Neural crest cell (in vitro differentiated cells): ENCODE measurements around the gene GATA2. TPM values are rescaled to one million over a fixed set of nuclear protein-coding genes. Genes with fewer than 3 reads are reported as not detected.

Source experiments
- DNase-seq: peaks from one replicate; pipeline ENCODE4 v3.0.0; 2021; ENCODE audit warnings: low read depth, mixed read lengths, low spot score
- H3K27ac Mint-ChIP-seq: one replicate; pipeline ENCODE4 v1.8.0; 2021; ENCODE audit warnings: mild to moderate bottlenecking, mixed read lengths; ENCODE audit not compliant: unreplicated experiment
- H3K27me3 Mint-ChIP-seq: 2 replicates; pipeline ENCODE4 v1.8.0; 2021; ENCODE audit warnings: low read depth, mild to moderate bottlenecking, mixed read lengths
- H3K36me3 Mint-ChIP-seq: 2 replicates; pipeline ENCODE4 v1.8.0; 2021; ENCODE audit warnings: low read depth, mild to moderate bottlenecking, mixed read lengths
- H3K4me1 Mint-ChIP-seq: 2 replicates; pipeline ENCODE4 v1.8.0; 2021; ENCODE audit warnings: mixed read lengths
- H3K4me3 Mint-ChIP-seq: one replicate; pipeline ENCODE4 v1.8.0; 2021; ENCODE audit warnings: mild to moderate bottlenecking, mixed read lengths
- H3K9me3 Mint-ChIP-seq: 2 replicates; pipeline ENCODE4 v1.8.0; 2021; ENCODE audit warnings: mixed read lengths
- total RNA-seq: library from RNA; stranded (reverse); gene quantifications from 2 replicates; pipeline ENCODE4 v1.2.1, GENCODE V29; 2021
- TF ChIP-seq, protein P1 (sequence below): fragments of 200-600 bp; sonication (generic); conservative IDR thresholded peaks from 2 replicates; pipeline ENCODE4 v1.5.0; 2021; ENCODE audit warnings: antibody characterized with exemption, mild to moderate bottlenecking

GATA2 gene
- total RNA-seq, 1 donor from 2014 or later, result 0.30 TPM

DNA sequence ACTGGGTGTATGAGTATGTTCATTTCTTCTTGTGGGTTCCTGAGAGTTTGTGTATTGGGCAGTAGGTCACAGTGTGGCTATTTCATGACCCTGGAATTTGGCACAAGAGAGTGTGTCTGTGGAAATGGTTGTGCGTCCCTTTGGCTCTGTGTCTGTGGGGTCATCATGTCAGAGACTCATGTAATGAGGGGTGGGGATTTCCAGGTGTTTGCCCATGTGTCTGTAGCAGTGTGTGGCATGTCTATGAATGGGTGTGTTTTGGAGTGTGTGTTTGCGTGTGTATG is 1.3 kb upstream of the GATA2 start:
- H3K27ac Mint-ChIP-seq, result no peak overlapping the region
- H3K27me3 Mint-ChIP-seq, result peaks cover 97% of the 10 kb centered on the region
- H3K9me3 Mint-ChIP-seq, result no peaks in the 10 kb centered on the region
- no peak for DNase-seq
- TF ChIP-seq, protein P1, sequence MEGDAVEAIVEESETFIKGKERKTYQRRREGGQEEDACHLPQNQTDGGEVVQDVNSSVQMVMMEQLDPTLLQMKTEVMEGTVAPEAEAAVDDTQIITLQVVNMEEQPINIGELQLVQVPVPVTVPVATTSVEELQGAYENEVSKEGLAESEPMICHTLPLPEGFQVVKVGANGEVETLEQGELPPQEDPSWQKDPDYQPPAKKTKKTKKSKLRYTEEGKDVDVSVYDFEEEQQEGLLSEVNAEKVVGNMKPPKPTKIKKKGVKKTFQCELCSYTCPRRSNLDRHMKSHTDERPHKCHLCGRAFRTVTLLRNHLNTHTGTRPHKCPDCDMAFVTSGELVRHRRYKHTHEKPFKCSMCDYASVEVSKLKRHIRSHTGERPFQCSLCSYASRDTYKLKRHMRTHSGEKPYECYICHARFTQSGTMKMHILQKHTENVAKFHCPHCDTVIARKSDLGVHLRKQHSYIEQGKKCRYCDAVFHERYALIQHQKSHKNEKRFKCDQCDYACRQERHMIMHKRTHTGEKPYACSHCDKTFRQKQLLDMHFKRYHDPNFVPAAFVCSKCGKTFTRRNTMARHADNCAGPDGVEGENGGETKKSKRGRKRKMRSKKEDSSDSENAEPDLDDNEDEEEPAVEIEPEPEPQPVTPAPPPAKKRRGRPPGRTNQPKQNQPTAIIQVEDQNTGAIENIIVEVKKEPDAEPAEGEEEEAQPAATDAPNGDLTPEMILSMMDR, result no peak
- peaks cover 16% of the 10 kb centered on the region for H3K4me1 Mint-ChIP-seq
- H3K36me3 Mint-ChIP-seq, result peaks cover 3% of the 10 kb centered on the region
- H3K4me3 Mint-ChIP-seq, result peak overlapping the region; percentile 28

DNA sequence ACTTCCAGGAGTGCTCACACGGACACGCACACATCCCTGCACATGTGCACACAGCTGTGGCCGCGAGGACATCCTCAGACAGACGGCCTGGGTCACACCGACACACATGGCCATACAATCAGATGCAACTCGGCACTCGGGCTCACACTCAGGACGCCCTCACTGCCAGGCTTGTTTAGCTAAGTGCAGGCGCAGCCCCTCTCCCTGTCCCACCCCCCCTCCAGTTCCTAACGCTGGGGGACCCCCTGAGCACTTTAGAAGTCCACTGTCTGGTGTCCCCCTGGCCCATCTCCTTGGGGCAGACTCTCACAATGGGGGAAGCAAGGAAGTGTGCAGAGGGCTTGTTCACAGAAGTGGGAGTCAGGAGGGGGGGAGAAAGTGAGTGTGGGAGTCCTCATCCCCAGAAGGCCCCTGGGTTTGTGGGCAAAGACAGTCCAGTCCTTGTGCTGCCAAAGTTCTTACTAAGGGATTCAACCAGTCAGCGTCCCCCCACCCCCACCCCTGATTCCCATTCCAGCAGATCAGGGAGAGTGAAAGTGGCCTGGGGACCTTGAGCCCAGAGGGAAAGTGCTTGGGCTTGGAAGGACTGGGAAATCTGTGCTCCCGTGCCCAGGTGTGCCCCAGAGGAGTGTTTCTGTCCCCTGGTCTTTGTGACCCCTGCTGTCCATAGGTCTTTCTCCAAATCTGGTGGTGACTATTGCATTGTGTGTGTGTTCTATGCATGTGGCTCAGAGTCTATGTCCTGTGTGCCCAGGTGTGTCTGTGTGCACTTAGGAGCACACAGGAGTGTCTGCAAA is 767 bp upstream of the GATA2 start:
- peak overlapping the region; percentile 28 for H3K4me3 Mint-ChIP-seq

DNA sequence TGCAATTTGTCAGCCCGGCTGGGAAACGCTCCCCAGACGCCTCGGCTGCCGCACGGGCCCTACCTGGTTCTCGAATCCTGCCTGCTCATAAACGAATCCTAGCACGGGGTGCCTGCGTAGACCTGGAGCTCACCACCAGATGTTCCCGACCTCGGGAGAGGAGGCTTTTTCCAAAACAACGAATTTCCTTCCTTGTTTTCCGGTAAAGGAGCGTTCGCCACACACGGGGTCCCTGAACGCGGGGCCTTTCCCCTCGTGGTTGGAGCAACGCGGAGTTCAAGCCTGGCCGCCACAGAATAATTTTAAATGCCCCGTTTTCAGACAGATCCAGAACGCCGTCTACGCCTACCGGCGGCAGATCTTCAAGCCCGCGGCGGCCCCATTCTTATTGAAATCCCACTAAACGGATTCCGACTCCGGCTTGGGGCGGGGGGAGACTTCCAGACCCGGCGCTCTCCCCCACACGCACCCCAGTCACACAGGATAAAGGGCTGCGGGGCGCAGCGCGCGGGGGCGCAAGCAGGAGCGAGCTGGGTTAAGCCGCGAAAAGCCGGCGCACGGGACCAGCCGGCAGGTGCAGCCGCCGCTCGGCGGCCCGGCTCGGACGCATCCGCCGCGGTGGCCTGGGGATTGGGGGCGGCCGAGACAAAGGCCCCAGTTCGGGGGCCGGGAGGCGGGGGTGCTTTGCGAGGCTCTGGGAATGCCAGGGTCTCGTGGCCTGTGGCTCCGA is 895 bp downstream of the GATA2 start:
- Mint-ChIP-seq H3K4me1 (peaks cover 18% of the 10 kb centered on the region), H3K4me3 (peak overlapping the region; percentile 31), H3K27ac (no peak overlapping the region), H3K27me3 (peaks cover 96% of the 10 kb centered on the region), H3K9me3 (no peaks in the 10 kb centered on the region), H3K36me3 (peaks cover 3% of the 10 kb centered on the region)
- DNase-seq, result no peak
- TF ChIP-seq, protein P1, result no peak

More for the DNA sequence above, 767 bp upstream of the GATA2 start:
- no peak overlapping the region for H3K27ac Mint-ChIP-seq
- TF ChIP-seq, protein P1, result no peak
- peaks cover 16% of the 10 kb centered on the region for H3K4me1 Mint-ChIP-seq
- no peak for DNase-seq
- H3K36me3 Mint-ChIP-seq, result peaks cover 3% of the 10 kb centered on the region
- H3K27me3 Mint-ChIP-seq, result peaks cover 95% of the 10 kb centered on the region
- no peaks in the 10 kb centered on the region for H3K9me3 Mint-ChIP-seq

DNA sequence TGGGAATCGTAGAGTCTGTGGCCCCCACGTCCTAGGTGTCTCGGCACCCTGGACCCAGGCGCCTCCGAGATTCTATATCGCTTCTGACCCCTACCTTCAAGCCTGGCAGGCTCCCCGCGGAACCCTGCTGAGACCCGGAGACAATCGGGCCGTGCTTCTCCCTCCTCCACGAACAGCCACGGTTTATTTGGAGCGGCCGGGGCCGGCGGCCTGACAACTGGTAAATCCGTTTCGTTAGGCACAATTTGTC is 1.4 kb downstream of the GATA2 start:
- Mint-ChIP-seq H3K27ac (no peak overlapping the region), H3K4me3 (peak overlapping the region; percentile 31), H3K9me3 (no peaks in the 10 kb centered on the region), H3K4me1 (peaks cover 18% of the 10 kb centered on the region), H3K27me3 (peaks cover 96% of the 10 kb centered on the region), H3K36me3 (peaks cover 3% of the 10 kb centered on the region)
- TF ChIP-seq, protein P1, result no peak
- no peak for DNase-seq

DNA sequence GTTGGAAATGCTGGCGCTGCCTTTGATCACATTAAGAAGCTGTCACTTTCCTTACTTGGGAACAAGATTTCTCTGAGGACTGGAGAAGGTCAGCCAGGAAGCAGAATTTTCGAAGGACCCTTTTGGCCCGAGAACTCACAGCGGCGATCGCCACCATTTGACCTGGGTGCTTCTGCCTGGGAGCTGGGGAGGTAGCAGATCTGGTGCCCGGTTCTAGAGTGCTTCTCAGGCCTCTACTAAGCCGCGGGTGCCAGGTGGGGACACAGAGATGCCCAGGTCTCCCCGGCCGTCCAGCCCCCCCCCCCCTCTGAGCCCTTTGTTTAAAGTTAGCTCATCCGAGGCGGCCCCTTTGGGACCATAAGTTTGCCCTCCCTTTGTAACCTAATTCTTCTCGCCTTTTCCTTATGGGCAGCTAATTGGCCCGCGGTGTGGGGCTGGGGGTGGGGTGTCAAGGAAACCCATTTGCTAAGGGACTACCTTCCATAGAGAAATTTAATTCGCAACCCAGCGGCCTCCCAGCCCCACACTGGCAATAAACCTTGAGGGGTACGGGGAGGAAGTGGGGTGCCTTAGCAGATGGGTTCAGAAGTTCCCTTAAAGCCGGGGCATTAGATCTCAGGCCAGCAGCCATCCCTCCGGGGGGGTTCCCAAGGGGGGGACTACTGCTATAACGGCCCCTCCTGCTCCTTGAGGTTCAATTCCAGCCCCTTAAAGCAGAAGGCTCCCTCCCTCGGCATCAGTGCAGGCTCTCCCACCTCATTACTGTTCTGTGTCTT is 1.9 kb downstream of the GATA2 start:
- peaks cover 96% of the 10 kb centered on the region for H3K27me3 Mint-ChIP-seq
- H3K9me3 Mint-ChIP-seq, result no peaks in the 10 kb centered on the region
- H3K4me1 Mint-ChIP-seq, result peaks cover 19% of the 10 kb centered on the region
- peak overlapping the region; percentile 61 for H3K4me3 Mint-ChIP-seq
- no peak overlapping the region for H3K27ac Mint-ChIP-seq
- TF ChIP-seq, protein P1, result no peak
- no peak for DNase-seq
- H3K36me3 Mint-ChIP-seq, result peaks cover 3% of the 10 kb centered on the region
